GM04503 (cell line): Measurements from ENCODE around the gene NEDD4.
"Not testable (repeated sequence)": the region's sequence is repeated elsewhere in the genome, so short reads cannot be mapped to it uniquely, and the experiment has no call there.

Experiments used
- DNase-seq: peaks from one replicate; pipeline ENCODE4 v3.0.0-alpha.2; 2012; ENCODE audit warnings: low read depth

NEDD4 gene

DNA sequence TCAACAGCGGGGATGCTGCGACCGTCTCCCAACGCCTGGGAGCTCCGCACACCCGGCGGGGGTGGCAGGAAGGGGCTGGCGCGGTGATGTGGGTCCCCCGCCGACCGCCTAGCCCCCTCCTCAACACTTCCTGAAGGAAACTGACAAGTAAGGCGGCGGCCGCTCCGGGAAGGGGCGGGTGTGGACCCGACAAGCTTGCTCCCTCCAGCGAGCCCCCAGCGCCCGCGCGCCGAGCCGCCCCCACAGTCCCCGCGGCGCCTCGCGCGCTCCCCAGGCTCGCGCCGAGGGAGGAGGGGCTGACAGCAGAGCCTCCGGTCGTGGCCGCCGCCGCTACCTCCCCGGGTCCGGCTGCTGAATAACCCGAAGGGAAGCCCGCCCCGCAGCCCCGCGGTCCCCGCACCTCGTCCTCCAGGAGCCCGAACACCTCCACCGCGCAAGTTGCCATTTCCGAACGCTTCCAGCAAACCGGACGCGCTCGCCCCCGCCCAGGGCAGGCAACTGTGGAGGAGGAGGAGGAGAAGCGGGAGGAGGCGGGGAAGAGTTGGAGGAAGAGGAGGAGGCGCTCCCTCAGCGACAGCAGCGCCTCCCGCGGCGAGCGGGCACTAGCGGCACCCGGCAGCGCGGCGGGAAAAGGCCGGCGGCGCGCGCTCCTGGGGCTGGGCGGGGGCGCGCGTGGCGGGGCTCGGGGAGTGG lies at the start of gene NEDD4:
Gene NEDD4, minus strand, starts transcription at position 502 of the 693 bp plus-strand sequence. Its CDS starts 57 bp downstream, at position 445.
- DNase-seq = peak; percentile 42

DNA sequence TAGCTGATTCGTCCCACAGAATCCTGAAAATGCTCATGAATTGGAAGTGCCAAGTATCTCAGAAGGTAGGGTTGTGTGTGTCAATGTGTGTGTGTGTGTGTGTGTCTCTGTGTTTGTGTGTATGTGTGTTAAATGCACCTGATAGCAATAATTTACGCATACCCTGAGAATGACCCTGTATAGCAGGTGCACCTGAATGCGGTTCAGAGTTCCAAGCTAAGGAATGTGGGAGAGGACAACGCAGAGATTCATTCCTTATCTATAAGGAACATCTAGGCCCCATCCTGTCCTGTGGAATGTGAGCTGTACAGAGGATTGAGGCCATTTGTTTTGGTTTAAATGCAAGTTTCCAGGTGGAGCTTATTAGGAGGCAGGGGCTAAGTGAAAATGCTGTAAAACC lies 49.1 kb upstream of the NEDD4 start:
- no peak for DNase-seq

DNA sequence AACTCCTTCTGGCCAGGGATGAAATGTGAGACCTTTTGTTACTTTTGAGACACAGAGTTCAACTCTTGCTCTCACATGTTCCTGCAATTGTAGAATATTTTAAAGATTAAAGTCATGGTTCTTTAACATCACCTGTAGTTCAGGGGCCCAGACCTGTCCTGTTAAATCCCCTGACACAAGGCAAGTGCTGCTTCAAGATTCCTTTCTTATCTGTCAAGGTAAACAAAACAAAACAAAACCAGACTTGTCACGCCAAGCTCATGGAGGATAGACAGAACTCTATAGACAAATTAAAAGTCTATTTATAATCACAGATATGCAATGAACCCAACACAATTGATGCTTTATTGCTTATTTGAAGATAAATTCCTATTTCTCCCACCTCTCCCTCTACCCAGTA lies 48.6 kb upstream of the NEDD4 start:
- DNase-seq = no peak

DNA sequence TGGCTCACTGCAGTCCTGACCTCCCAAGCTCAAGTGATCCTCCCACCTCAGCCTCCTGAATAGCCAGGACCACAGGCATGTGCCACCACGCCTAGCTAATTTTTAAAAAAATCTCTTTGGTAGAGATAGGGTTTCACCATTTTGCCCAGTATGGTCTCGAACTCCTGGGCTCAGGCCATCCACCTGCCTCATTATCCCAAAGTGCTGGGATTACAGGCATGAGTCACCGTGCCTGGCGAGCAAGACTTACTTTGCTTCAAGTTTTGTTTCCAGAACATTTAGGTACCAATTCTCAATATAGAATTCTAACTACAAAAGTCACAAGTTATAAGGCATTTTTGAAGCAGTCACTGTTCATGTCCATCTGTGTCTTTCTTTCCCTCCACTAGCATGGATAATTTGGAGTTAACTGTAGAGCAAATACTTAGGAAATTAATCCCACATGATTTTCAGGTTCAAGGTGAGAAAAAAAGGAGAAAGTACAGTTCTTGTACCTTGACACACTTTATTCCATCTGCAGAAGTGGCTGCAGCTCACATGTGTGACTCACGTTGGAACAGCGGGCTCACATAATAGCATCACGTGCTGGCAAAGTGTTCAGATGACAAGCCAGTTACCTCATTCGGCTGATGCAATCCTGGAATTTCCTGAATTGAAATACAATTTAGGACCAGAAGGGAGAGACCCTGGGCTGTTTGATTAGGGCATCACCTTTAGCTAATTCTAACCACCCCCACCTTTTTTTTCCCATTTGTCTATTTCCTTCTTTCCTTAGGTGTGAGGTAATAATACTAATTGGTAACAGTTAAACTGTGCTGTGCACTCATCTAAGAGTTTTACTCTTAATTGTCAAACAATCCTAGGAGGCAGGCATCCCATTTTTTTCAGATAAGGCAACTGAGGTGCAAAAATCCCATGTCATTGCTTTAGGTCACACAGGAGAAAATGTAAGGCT lies 46.9 kb upstream of the NEDD4 start:
- DNase-seq = peak; percentile 79

DNA sequence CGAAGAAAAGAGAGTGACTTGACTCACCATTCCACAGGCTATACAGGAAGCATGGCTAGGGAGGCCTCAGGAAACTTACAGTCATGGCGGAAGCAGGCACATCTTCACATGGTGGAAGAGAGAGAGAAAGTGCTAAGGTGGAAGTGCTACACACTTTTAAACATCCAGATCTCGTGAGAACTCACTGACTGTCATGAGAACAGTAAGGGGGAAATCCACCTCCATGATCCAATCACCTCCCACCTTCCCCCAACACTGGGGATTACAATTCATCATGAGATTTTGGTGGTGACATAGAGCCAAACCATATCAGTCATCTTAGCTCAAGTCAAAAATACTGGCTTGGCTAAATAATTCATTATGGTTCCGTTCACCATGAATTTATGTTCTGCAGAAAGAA lies 45.3 kb upstream of the NEDD4 start:
- no peak for DNase-seq

DNA sequence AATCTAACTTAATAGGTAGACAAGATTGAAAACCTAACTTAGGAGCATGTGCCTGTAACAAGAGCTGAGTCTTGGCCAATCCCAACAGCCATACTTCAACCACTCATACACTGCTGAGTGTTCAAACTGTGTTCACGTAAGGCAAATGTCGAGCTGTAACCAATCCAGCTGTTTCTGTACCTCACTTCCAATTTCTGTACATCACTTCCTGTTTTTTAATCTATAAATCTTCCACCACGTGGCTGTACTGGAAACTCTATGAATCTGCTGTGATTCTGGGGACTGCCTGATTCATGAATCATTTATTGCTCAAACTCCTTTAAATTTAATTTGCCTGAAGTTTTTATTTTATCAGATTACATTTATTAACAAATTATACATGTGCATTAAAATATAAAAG lies 44.6 kb upstream of the NEDD4 start:
- no peak for DNase-seq

DNA sequence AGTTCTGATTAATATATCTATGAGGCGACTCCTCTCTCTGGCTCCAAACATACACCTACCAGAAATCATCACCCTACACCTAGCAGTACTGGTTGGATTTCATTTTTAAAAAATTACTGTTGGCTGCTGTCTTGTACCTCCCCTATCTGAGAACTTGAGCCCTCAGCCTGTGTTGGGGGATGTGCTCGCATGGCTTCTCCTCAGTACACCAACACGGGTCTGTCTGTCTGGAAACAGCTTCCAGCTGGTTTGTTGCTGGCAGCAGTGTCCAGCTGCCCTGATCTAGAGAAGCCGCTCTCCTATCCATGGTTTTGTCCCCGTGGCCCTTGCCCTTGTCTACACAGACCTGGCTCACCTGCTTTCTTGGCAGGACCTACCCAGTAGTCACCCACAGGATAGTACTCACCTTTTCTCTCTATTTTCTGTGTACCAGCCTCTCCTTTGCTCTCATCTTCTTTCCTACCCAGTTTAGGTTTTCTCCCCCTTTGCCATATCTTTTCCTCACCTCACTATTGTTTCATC lies 43.2 kb upstream of the NEDD4 start:
- no peak for DNase-seq

DNA sequence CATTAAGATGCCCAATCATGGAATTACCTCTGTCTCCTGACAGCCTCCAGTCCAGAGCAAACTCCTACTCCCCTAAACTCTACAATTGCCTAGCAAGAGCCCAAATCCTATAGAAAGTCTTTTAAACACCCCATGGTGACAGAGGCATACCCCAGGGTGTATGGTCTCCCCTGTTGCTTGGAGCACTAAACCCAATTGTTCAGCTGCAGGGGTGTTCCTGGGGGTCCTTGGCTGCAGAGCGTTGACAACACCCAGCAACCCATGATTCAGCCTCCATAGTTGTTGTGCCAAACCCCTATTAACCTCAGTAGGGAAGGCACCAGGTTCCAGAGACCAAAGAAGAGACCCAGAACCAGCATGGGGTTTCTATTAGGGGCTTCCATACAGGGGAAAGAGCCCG lies 41.8 kb upstream of the NEDD4 start:
- DNase-seq = no peak

DNA sequence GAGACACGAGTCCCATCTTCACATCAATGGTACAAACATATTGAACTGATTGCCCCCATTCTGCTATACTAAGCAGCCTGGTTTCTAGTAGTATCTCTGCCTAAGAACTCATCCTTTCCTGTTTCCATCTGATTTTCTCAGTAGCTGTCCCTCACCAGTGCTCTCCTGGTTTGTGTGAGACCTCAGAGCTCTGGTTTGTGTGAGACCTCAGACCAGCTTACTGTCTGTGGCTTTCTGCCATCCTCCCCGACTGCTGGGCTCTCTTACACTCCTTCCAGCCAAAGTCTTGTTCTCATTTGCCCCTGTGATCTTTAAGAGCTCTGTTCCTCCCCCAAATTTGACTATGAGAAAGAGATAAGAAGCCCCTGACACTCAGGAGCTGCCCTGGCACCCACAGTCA lies 41.1 kb upstream of the NEDD4 start:
- DNase-seq = no peak

DNA sequence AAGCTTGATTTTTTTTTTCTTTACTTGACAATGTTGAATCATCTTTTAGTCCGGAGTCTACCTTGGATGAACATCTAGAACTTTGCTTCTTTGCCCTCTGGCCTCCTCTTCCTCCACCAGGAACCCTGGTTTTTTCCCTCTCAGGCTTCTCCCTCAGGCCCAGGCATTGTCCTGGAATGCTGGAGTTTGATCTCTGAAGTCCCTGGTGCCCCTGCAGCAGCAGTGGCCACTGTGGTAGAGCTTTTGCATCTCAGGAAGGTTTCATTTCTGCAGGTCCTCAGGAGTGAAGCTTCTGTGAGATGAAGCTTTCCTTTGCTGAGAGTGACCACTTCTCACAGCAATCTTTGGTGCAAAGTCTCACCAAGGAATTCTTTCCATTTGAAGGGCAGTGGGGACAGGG lies 39.0 kb upstream of the NEDD4 start:
- no peak for DNase-seq

DNA sequence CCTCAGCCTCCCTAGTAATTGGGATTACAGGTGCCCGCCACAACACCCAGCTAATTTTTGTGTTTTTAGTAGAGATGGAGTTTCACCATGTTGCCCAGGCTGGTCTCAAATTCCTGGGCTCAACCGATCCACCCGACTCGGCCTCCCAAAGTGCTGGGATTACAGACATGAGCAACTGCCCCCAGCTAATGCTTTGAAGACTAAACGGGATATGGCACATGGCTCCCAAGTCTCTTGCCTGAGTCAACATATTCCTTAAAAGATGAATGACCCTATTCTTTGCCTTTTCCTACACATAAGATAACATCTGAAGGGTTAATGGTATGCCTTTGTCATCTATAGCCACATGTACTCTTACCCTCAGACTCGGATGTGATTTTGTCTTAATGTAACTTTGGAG lies 38.4 kb upstream of the NEDD4 start:
- DNase-seq = no peak

DNA sequence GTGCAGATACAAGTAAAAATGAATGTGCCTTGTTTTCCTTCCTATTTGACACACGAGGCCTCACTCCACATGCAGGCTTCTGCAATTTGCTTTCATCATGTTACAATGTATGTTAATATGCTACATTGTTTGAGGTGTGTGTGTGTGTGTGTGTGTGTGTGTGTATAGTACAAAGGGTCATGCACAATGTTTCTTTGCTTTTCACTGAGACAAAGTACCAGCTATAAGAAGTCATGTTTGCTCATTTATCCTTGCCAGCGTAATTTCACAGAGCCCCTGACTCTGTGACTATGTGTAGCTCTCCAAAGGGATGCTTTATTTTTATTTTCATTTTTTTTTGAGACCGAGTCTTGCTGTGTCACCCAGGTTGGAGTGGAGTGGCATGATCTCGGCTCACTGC lies 38.0 kb upstream of the NEDD4 start:
- DNase-seq = no peak

DNA sequence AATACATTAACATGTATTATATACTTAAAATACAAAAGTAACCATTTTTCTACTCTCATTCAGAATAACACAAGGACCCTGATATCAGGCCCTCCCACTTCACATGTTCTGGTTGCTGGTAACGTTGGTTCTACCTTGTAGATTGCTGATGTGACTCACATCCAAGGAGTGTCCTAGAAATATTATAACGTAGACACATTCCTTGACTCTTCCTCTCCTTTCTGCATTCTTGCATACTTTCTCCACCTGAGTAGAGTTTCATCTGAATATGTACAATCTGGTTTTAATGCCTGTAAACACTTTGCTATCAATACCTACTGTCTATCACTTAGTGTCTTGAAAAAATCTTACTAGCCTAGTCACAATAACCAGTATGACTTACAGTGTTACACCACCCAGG lies 35.0 kb upstream of the NEDD4 start:
- DNase-seq = no peak

DNA sequence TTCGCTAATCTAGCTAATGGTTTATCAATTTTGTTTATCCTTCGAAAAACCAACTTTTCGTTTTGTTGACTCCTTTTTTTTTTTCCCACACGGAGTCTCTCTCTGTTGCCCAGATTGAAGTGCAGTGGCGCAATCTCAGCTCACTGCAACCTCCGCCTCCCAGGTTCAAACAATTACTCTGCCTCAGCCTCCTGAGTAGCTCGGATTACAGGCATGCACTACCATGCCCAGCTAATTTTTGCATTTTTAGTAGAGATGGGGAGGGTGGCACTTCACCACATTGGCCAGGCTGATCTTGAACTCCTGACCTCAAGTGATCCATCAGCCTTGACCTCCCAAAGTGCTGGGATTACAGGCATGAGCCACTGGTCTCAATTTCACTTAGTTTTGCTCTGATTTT lies 29.7 kb upstream of the NEDD4 start:
- not testable (repeated sequence) for DNase-seq

DNA sequence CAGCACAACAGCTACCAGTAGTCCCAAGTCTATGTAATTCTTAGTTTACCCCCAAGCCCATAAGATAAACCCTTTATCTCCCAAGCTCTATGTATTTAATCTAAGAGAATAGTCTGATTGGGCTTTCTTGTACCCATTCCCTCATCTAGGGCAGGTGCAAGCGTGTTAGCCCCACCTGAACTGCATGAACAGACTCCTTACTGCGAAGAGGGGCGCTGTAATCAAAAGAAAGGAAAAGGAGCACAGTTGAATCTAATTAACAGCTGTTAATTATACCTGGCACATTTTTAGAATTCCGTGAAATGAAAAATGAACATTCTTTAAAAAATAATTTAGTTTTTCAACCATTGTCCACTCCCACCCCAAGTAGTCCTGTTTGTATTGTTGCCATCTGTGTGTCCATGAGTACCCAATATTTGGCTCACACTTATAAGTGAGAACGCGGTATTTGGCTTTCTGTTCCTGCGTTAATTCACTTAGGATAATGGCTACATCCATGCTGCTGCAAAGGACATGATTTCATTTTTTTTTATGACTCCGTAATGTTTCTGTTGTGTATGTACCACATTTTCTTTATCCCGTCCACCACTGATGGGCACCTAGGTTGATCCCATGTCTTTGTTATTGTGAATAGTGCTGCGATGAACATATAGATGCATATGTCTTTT lies 26.5 kb upstream of the NEDD4 start:
- no peak for DNase-seq

DNA sequence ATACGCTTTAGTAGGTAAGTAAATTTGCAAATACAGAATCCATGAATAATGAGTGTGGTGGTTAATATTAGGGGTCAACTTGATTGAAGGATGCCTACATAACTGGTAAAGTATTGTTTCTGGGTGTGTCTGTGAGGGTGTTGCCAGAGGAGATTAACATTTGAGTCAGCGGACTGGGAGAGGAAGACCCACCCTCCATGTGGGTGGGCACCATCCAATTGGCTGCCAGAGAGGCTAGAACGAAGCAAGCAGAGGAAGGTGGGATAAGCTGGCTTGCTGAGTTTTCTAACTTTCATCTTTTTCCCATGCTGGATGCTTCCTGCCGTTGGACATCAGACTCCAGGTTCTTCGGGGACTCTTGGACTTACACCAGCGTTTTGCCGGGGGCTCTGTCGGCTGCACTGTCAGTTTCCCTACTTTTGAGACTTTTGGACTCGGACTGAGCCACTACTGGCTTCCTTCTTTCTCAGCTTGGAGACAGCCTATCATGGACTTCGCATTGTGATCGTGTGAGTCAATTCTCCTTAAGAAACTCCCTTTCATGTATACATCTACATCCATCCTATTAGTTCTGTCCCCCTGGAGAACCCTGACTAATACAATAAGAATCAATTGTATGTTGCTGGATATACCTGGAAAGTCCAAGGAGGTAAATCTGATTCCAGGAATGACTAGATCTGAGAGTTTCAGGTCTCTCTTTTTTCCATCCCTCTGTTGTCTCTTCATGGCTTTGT lies 25.8 kb upstream of the NEDD4 start:
- DNase-seq = no peak

DNA sequence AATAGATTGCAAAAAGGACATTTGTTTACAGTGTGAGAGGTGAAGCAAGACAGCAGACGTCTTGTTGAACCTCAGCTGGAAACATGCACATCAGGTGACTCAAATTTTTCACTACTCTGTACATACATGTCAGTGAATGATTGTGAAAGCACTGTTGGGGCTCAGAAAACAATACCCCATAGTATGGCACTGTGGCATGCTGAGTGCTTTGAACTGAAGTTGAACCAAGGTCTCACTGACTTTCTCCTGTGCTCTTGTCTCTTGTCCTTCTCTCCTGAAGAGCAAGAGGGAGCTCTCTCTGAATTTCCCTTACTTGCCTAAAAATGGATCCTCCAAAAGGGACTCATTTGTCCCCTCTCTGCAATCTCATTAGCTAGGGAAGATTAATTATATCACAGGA lies 24.5 kb upstream of the NEDD4 start:
- DNase-seq = no peak

DNA sequence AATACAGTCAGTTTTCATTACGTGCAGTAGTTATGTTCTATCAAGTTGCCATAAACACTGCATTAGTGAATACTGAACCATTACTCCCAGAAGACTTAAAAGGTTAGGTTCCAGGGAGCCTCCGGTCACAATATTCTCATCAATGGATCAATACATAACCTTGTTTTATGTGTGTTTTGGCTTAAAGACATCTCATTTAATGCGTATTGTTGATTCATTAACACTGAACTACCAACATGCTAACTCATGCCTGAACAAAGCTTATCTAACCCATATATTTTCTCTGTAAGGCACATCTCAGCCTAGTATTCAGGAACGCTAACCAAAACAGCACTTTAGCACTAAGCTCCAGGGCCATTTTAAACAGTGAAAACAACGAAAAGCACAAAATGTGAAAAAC lies 24.1 kb upstream of the NEDD4 start:
- no peak for DNase-seq

DNA sequence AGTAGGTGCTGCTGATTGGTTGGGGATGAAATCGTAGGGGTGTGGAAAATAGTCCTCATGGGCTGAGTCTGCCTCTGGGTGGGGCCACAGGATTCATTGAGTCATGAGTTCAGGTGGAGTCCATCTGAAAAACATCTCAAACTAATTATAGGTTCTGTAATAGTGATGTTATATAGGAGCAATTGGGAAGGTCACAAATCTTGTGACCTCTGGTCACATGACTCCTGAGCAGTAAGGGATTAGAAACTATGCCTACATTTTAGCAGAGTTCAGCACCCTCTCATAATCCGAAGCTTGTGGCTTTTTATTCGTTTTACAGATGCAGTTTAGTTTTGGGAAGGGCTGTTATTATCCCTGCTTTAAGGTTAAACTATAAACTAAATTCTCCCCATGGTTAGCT lies 22.9 kb upstream of the NEDD4 start:
- no peak for DNase-seq

DNA sequence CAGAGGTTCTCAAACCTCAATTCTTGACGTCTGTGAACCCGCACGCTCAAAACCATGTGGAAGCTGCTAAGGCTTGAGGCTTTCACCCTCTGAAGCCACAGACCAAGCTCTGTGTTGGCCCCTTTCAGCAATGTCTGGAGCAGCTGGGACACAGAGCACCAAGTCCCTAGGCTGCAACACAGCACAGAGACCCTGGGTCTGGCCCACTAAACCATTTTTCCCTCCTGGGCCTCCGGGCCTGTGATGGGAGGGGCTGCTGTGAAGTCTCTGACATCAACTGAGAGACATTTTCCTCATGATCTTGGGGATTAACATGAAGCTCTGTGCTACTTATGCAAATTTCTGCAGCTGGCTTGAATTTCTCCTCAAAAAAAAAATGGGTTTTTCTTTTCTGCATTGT lies 21.3 kb upstream of the NEDD4 start:
- DNase-seq = no peak

DNA sequence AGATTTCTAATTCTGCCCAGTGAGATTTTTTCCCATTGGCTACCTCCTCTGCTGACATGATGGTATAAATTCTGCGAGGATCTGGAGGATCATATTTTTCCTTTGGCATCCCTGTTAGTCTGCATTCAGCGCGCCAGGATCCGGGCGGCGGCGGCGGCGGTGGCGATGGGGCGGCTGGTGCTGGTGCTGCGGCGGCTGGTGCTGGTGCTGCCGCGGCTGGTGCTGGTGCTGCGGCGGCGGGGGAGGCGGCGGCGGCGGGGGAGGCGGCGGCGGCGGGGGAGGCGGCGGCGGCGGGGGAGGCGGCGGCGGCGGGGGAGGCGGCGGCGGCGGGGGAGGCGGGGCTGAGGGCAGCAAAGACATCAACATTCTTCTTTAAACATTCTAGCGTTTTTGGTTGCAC lies 13.6 kb upstream of the NEDD4 start:
- DNase-seq = not testable (repeated sequence)

DNA sequence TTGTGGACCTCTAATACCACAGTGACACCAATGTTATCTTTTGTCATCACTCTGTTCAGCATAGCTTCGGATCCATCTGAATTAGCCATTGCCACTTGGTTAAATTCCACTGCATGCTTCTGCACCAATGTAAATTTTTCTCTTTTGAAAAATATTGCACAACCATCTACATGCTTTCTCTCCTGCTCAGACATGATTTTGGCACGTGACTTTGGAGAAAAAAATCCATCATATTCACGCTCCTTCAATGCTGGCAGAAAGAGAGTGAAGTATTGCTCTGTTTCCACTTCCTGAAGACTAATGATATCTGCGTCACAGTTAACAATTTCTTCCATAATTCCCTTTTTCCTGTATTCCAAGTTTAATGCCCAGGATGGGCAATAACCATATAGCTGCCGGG lies 13.0 kb upstream of the NEDD4 start:
- DNase-seq = peak; percentile 25
